GM12864 (cell line): ENCODE measurements around the gene IL25.

ENCODE experiments used
- DNase-seq: peaks from one replicate; pipeline ENCODE4 v3.0.0-alpha.2; 2011; ENCODE audit warnings: low read depth
- H3K4me3 ChIP-seq: 2 replicates; pipeline ENCODE4 v1.5.1; 2011; ENCODE audit warnings: mild to moderate bottlenecking, low read depth, low read length, control low read depth
- CTCF ChIP-seq: IDR thresholded peaks from 2 replicates; pipeline ENCODE4 v1.5.1; 2011; ENCODE audit warnings: low read depth, mild to moderate bottlenecking, moderate library complexity, low read length, control low read depth, inconsistent platforms; ENCODE audit errors: missing control alignments

IL25 gene

DNA sequence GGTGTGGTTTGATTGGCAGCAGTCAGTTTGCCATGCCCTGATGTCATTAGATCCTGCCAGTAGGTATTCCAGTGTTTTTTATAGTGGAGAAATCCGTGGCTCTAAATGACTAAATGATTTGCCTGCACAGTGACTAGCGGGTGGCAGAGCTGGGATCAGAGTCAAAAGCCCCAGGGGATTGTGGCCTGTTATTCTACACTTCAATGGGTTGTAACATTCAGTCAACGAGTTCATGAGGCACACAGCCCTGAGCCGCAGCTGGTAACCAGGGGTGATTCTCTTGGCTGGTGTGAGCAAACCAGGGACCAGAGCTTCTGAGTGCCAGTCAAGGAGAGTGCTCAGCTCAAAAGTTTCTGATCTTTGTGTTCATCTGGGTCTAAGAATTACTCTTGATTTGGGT is 33.6 kb downstream of the IL25 start:
- no peak for DNase-seq
- TF ChIP-seq CTCF: no peak
- no peak overlapping the region for H3K4me3 ChIP-seq

DNA sequence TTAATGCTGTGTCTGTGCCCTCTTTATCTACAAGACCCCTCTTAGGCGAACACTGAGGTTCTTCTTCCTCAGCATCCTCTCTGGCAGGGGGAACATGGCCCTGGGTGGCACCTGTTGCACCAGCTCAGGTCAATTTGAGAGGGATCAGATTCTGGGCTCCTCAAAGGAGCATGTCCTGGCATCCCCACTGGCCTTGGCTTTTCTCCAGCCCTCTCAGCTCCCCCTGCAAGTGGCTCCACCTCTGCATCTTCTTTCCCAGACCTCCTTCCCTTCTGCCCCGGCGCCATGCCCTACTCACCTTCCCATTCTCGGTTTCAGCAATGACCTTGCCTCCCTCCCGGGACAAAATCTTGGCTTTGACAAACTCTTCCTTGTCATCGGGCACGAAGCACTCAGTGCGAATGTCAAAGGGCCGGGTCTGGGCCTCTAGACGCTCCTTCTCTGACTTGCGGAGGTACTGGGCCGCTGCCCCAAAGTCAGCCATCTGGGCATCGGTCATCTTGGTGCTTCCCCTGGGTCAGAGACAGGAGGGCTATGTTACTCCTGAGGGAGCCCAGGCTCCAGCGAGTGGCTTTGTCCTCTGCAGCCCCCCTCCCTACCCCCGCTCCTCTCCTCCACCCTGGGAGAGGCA is 34.2 kb downstream of the IL25 start:
- H3K4me3 ChIP-seq: no peak overlapping the region
- DNase-seq: no peak
- TF ChIP-seq CTCF: no peak

- TF ChIP-seq CTCF: no peak
- no peak for DNase-seq
- H3K4me3 ChIP-seq: no peak within 1 kb of the TSS
Observed at GRCh38 chr14:23407516-23408306, 35.1 kb downstream of the IL25 start, which contains the start of gene MYH6. Gene MYH6, minus strand, starts transcription at chr14:23408273. Its CDS starts 1,050 bp downstream, at chr14:23407223.

DNA sequence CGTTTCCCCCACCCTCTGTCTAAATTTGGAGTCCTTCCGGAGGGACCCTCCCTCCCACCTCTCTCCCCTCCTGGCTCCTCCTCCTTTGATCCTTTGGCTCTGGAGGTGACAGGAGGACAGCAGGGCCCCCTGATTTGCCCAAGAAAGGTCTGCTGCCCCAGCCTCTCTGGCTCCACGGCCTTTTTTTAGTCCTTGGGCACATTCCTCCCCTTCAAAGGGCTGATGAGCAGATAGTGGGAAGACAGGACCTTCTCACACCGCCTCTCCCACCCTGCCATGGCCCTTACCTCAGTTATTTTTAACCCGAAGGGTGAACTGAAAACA is 35.7 kb downstream of the IL25 start:
- no peak overlapping the region for H3K4me3 ChIP-seq
- no peak for DNase-seq
- TF ChIP-seq CTCF: no peak

- no peak for TF ChIP-seq CTCF
- no peak overlapping the region for H3K4me3 ChIP-seq
- DNase-seq: no peak
Observed at GRCh38 chr14:23409475-23409874, 36.9 kb downstream of the IL25 start.

GRCh38 chr14:23409966-23410635 is 37.5 kb downstream of the IL25 start:
- no peak for TF ChIP-seq CTCF
- DNase-seq: no peak

More at GRCh38 chr14:23409966-23410635, 37.5 kb downstream of the IL25 start:
- H3K4me3 ChIP-seq: no peak overlapping the region
